RPMI8226 (cell line): ENCODE results near the gene GALNT2.

ENCODE experiments used
- DNase-seq: peaks from one replicate; pipeline ENCODE4 v3.0.0-alpha.2; 2015

GALNT2 gene

GRCh38 chr1:230286166-230286889 is 219.3 kb downstream of the GALNT2 start:
- no peak for DNase-seq

DNA sequence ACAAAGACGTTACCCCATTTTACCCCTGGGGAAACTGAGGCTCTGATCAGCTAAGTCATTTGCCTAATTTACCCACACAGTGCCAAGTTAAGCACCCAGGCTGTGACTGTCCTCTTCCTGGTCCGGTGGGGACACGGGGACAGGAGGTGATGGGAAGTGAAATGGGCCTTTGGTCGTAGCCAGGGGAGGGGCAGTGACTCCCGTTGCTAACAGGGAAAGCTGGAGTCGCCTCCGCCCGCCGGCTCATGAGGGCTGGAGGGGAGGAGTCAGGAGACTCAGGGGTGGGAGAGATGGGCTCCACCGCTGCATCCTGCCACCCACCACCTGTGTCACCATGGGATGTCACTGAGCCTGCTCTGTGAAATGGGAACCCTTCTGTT is 219.8 kb downstream of the GALNT2 start:
- no peak for DNase-seq

- no peak for DNase-seq
Measured at GRCh38 chr1:230287674-230288315, 220.8 kb downstream of the GALNT2 start.

- DNase-seq: no peak
Measured at GRCh38 chr1:230288641-230289349, 221.8 kb downstream of the GALNT2 start.

DNA sequence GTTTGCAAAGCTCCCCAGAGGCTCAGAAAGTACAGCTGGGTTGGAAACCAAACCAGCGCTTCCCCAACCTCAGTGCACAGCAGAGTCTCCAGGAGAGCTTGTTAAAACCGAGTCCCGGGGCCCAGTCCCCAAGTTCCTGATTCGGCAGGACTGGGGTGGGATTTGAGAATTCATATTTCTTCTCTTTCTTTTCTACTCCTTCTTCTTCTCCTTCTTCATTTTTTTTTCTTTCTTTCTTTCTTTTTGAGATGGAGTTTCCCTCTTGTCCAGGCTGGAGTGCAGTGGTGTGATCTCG is 222.3 kb downstream of the GALNT2 start:
- DNase-seq: no peak

DNA sequence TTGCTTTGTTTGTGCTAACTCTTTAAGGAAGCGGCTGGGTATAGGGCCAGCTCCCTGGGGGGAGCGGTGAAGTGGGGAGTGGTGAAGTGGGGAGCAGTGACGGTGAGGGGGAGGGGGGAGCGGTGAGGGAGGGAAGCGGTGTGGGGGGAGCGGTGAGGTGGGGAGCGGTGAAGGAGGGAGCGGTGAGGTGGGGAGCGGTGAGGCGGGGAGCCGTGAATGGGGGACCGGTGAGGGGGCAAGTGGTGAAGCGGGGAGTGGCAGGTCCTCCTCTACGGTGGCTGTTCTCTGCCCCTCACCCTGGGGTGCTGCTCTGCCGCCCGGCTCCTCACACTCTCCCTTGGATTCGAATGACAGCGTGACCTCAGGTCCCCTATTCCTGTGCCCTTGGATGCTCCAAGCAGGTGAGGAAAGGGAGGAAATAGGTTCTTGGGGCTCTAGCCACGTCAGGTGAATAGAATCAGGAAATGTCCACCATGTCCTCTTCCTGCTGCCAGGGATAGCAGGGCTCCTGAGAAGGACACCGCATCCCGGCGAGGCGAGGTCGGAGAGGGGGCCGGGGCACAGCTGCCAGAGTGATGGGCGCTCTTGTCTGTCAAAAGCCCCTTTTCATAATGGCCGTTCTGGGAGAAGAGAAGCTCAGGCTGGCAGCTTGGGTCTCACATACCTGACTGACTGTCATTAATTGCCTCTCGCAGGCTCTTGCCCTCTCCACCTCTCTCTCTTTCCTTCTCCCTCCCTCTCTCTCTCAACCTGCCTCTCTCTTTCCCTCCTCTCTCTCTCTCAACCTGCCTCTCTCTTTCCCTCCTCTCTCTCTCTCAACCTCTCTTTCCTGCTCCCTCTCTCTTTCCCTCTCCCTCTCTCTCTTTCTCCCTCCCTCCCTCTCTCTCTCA is 224.9 kb downstream of the GALNT2 start:
- DNase-seq: no peak

DNA sequence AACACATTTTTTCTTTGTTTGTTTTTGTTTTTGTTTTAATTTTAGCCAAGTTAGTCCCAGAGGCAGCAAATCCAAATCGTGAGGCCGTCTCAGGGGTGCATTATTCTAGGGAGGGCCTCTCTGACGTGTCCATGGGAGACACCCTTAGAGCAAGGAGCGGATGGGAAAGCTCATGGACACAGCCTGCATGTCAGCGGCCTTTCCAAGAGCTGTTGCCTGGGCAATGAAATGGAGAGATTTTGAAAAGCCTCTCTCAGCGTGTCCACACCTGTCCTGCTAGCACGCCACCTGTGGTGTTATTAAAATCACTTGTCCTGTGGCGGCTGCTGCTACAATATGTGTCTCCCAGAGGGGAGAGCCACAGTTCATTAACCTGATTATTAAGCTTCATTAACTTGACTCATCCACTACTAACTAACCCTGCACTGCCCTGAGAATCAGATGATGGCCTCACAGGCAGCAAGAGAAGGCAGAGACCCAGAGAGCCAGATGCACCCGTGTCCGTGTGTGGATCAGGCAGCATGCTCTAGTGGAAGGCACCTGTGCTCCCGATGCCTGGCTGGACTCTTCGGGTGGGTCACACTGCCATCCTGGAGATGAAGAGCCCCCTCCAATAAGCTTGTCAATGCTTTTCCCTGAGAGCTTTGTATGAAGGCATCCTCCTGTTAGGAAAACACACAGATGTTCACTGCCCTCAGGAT is 225.8 kb downstream of the GALNT2 start:
- DNase-seq: peak; percentile 28

DNA sequence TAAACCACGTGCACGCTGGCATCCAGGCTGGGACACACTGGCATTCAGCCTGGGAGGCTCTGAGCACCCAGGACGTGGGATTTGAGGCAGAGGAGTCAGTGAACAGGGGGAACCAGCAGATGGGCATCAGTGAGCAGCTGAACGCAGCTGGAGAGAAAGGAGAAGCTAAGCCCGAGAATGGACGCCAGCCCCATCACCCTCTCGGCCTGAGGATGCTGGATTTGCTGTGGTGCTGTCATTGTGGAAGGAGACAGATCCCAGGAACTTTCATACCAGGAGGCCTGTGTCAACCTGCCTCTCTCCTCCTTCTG is 226.3 kb downstream of the GALNT2 start:
- no peak for DNase-seq

DNA sequence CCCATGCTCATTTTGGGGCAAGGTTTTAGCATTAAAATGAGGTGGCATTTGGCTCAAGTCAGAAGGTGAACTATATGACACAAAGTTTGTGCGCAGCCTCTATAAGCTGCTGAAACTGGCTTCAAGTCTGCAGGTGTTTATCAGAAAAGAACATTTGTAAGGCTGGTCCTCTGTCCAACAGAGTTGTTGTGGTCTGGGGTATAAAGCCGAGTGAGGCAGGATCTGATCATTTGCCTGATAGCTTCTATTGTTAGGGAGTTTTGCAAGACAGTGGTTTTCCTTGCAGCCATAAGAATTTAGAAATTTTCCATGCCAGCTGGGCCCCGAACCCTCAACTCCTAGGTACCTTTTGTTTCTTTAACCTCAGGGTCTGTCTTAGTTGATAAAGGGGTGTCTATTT is 228.3 kb downstream of the GALNT2 start:
- DNase-seq: no peak

DNA sequence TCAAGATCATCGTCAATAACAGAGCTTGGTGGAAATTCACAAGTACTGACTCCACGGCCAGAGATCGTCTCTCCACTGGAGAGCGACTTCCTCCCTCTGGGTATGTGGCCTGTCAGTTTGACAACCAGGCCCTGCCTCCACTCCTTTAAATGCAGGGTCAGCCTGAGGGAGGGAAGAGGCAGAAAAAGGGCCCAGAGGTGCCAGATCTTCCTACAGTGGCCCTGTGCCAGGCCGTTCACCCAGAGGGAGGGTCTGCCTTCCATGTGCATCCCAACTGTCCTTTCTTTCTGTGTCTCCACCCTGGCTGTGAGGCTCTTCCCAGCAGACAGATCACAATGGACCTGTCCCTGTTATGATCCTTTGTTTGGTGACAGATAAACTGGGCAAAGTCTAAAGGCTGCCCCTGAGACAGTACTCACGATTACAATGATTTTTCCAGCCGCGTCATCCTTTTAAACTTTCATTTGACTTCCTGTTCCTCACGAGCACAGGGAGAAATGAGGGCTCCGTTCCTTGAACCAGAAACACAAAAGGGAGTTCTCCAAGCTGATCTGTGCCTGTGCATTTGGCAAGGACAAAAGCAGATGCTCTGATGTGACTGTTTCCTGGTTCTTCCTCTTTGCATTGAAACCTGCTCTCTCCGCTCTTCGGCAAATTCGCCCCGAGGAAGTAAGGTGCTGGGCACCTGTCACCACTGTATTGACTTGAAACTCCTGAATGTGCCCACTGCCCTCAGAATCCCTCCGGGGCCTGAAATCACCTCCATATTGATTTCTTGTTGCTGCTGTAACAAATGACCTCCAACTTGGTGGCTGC is 232.4 kb downstream of the GALNT2 start:
- no peak for DNase-seq

DNA sequence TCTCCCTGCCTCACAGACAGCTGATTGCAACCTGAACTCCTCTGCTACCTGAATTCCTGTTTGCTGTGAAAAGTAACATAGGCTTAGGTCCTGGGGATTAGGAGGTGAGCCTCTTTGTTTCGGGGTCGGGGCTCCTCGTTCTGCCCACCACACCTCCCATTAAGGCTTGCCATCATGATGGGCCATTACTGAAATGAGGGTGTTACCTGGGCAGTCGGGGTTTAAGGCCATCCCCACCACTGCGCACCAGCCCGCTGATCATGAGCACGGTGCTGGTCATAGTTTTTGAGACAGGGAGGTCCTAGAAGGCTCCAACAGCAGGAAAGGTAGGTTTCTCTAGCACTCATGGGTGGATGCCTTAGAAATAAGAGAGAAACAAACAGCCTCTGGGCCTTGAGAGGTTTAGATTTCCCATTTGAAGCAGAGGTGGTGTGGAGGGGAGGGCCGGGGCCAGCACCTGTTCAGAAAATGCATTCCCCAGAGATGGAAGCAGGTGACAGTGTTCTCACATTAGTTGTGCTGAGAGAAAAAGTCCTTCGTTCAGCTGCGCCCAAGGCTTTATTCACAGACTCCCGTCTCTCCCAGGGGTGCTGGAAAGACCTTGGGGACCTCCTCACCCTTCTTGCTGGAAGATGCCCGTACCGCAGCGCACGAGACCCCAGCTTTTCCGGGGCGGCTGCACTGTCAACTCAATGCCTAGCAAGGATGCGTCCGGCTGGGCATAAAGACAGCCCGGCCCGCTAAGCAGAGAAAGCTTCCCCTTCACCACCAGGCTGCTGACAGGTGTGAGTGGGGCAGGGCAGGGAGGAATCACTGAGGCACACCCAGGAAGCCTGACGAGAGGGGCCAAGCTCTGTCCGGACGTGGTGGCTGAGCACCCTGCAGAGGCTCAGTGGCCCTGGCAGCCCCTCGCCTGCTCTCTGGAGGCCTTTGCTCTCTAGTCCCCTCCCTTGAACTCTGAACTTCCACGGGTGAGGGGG is 233.6 kb downstream of the GALNT2 start:
- DNase-seq: no peak

- DNase-seq: no peak
Measured at GRCh38 chr1:230301322-230301721, 234.3 kb downstream of the GALNT2 start.

GRCh38 chr1:230301822-230302221 is 234.8 kb downstream of the GALNT2 start:
- no peak for DNase-seq

DNA sequence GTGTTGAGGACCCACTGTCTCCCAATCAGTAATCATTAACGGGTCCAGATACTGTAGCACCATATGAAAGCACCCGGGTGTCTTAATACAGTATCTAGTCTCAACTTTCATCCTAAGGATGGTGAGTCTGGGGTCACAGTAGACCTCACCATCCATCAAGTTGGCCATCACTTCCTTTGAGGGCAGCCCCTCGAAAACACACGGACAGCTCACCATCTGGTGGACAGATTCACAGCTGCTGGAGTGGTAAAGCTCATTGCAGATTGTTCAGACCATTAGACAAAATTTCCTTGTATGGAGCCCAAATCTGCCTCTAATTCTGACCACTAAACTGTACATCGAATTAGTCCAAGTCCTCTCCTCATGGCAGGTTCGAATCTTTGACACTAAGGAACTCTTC is 236.0 kb downstream of the GALNT2 start:
- no peak for DNase-seq

GRCh38 chr1:230303822-230304221 is 236.8 kb downstream of the GALNT2 start:
- no peak for DNase-seq

DNA sequence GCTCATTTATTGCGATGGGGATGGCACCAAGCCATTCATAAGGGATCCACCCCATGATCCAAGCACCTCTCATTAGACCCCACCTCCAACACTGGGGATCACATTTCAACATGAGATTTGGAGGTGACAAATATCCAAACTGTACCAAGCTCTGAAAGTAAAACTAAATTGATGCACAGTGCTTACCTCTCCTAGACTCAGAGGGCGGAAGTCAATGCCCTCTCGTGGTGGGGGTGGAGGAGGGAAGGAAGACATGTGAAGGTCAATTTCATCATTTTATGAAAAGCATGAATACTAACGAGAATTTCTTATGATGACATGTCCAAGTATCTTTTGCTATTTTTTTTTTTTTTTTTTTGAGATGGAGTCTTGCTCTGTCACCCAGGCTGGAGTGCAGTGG is 239.1 kb downstream of the GALNT2 start:
- DNase-seq: peak; percentile 38

DNA sequence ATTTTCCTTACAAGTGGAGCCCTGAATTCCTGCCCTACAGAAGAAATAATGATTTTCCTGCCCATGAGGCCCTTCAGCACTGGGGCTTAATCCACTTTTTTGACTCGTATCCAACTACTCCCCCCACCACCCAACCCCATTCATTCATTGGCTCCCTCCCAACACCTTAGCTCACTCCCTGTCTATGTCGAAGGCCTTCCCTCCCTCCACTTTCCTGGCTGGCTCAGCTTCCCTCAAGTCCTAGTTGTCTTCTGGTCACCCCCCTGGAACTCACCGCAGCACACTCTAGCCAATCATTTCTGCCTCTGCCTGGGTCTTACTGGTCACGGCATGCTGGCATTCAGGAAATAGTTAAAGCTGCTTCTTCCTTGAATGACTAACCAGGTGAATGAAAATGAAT is 240.2 kb downstream of the GALNT2 start:
- no peak for DNase-seq

DNA sequence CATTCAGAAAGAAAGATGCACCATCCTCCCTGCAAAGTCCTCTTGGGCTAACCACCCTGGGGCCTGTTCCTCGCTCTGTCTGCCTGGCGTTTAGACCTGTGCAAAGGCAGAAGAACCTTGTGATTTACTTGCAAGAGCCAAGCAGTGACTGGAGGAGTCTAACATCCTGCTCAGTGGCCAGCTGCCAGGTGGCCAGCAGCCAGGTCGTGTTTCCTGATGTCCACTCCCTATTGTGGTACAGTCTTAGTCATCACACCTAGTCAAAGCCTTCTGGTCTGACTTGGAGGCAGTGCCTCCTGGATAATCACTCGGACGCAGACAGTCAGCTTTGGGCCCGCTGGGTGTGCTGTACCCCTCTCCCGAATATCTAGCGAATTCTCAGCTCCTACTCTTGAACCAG is 241.0 kb downstream of the GALNT2 start:
- DNase-seq: peak; percentile 51

DNA sequence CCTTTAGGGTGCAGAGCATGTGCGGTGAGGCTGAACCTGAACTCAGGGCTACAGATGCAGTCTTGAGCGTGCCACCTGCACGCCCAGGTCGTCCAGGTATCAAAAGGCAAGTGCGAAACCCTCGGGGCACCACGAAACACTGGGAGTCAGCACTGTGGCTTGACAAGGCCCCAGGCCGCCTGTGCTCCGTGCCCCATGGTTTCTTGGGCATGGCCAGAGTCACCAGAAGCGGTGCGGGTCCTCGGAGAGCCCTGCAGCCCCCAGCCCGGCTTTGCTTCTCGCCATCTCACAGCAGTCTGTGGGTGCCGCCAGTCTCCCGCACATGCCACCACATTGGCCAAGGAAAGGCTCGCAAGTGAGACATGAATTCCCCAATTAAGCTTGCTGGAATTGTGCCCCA is 241.8 kb downstream of the GALNT2 start:
- peak; percentile 29 for DNase-seq

DNA sequence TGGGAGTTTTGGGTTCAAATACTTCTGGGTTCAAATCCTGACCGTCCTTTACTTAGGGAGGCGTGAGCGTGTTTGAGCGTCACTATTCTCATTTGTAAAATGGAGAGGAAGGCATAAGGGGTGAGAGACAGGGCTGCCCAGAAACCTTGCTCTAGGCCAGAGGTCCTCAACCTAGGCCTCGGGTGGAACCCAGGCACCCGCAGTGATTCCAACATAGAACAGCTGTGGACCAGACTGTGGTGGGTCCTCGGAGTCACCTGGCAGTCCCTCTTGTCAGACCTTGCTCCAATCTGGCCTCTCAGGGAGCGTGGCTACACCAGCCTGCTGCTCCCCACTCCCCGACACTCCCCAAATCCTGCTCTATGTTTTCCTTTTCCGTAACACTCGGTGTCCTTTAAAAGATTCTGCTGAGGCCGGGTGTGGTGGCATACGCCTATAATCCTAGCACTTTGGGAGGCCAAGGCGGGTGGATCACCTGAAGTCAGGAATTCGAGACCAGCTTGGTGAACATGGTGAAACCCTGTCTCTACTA is 242.7 kb downstream of the GALNT2 start:
- no peak for DNase-seq
